ENCODE results near the gene GPR68.

DNA sequence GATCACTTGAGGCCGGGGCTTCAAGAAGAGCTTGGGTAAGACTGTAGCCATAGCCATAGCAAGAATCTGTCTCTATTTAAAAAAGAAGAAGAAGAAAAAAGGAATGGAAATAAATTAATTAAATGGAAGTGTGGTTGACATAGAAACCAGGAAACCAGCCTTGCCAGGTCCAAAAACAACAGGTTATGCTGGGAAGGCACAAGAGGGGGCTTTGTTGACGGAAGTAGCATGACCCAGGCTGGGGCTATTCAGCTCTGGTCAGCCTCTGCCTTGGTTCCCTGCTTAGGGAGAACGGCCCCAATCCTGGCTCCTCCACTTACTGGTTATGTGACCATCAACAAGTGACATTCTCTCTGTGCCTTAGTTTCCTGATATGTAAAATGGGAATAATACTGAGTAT, 14.4 kb upstream of the GPR68 start:
- TF ChIP-seq, protein P1, sequence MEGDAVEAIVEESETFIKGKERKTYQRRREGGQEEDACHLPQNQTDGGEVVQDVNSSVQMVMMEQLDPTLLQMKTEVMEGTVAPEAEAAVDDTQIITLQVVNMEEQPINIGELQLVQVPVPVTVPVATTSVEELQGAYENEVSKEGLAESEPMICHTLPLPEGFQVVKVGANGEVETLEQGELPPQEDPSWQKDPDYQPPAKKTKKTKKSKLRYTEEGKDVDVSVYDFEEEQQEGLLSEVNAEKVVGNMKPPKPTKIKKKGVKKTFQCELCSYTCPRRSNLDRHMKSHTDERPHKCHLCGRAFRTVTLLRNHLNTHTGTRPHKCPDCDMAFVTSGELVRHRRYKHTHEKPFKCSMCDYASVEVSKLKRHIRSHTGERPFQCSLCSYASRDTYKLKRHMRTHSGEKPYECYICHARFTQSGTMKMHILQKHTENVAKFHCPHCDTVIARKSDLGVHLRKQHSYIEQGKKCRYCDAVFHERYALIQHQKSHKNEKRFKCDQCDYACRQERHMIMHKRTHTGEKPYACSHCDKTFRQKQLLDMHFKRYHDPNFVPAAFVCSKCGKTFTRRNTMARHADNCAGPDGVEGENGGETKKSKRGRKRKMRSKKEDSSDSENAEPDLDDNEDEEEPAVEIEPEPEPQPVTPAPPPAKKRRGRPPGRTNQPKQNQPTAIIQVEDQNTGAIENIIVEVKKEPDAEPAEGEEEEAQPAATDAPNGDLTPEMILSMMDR (IDR thresholded peaks at IDR 0.05) = no peak
- TF ChIP-seq EZH2 (IDR thresholded peaks at IDR 0.05; ENCODE audit: borderline replicate concordance, insufficient read depth, low read depth, low read length, poor library complexity, severe bottlenecking) = no peak
